GM23248 (cell line): ENCODE results near the gene NCAM1. TPM values are rescaled to one million over a fixed set of nuclear protein-coding genes. Genes with fewer than 3 reads are reported as not detected.

Source experiments
- DNase-seq: peaks from one replicate; pipeline ENCODE4 v3.0.0-alpha.2; 2015
- H2AFZ ChIP-seq: fragments of 200-600 bp; sonication (generic); 2 replicates; pipeline ENCODE4 v1.6.1; 2016; ENCODE audit warnings: antibody characterized with exemption
- H3F3A ChIP-seq: fragments of 200-600 bp; sonication (generic); 2 replicates; pipeline ENCODE4 v1.6.1; 2016; ENCODE audit warnings: mild to moderate bottlenecking, antibody characterized with exemption, mixed run types; ENCODE audit not compliant: insufficient read depth
- H3K27ac ChIP-seq: fragments of 200-600 bp; sonication (generic); 2 replicates; pipeline ENCODE4 v1.5.1; 2016; ENCODE audit warnings: mild to moderate bottlenecking
- H3K27me3 ChIP-seq: fragments of 200-600 bp; sonication (generic); replicated peaks from 2 replicates; pipeline ENCODE4 v1.6.1; 2016; ENCODE audit warnings: mild to moderate bottlenecking; ENCODE audit not compliant: insufficient read depth
- H3K36me3 ChIP-seq: fragments of 200-600 bp; sonication (generic); 2 replicates; pipeline ENCODE4 v1.6.1; 2016; ENCODE audit warnings: low read depth, mild to moderate bottlenecking
- H3K4me1 ChIP-seq: fragments of 200-600 bp; sonication (generic); 2 replicates; pipeline ENCODE4 v1.6.1; 2016; ENCODE audit warnings: mild to moderate bottlenecking; ENCODE audit not compliant: insufficient read depth
- H3K4me2 ChIP-seq: fragments of 200-600 bp; sonication (generic); one replicate; pipeline ENCODE4 v1.6.1; 2016; ENCODE audit warnings: mild to moderate bottlenecking; ENCODE audit not compliant: unreplicated experiment
- H3K4me3 ChIP-seq: fragments of 200-600 bp; sonication (generic); 2 replicates; pipeline ENCODE4 v1.5.1; 2016; ENCODE audit warnings: mild to moderate bottlenecking
- H3K79me2 ChIP-seq: fragments of 200-600 bp; sonication (generic); 2 replicates; pipeline ENCODE4 v1.6.1; 2016; ENCODE audit warnings: mild to moderate bottlenecking; ENCODE audit not compliant: insufficient read depth
- H3K9ac ChIP-seq: fragments of 200-600 bp; sonication (generic); 2 replicates; pipeline ENCODE4 v1.6.1; 2016; ENCODE audit warnings: mild to moderate bottlenecking
- H3K9me2 ChIP-seq: fragments of 200-600 bp; sonication (generic); 2 replicates; pipeline ENCODE4 v1.6.1; 2016; ENCODE audit warnings: mixed run types, mild to moderate bottlenecking, moderate library complexity; ENCODE audit not compliant: insufficient read depth
- H3K9me3 ChIP-seq: fragments of 200-600 bp; sonication (generic); one replicate; pipeline ENCODE4 v1.6.1; 2017; ENCODE audit warnings: low read depth
- H4K20me1 ChIP-seq: fragments of 200-600 bp; sonication (generic); 2 replicates; pipeline ENCODE4 v1.6.0; 2016; ENCODE audit not compliant: insufficient read depth
- EZH2 ChIP-seq: fragments of 200-600 bp; sonication (generic); IDR thresholded peaks from 2 replicates; pipeline ENCODE4 v1.6.1; 2018; ENCODE audit warnings: antibody characterized with exemption, mild to moderate bottlenecking; ENCODE audit not compliant: insufficient read depth, poor library complexity, severe bottlenecking
- EZH2phosphoT487 ChIP-seq: fragments of 200-600 bp; sonication (generic); IDR thresholded peaks from 2 replicates; pipeline ENCODE4 v1.6.1; 2018; ENCODE audit warnings: antibody characterized with exemption, moderate library complexity, mild to moderate bottlenecking, low read depth; ENCODE audit not compliant: insufficient read depth
- WGBS, 2 experiments: methylation state at CpG; one replicate each; pipeline ENCODE4 v1.1.6; 2015 to 2017; ENCODE audit warnings: low lambda C conversion rate in 2 of 2, low coverage in 1 of 2; ENCODE audit errors: missing lambda C conversion rate in 2 of 2; 5-methylcytosine and 5-hydroxymethylcytosine counted together
- in situ Hi-C: fragments of 300-500 bp; cut with MboI; formaldehyde crosslinking; loops from 2 replicates; pipeline ENCODE4 v1.15.0; 2020
- polyA plus RNA-seq: library from polyadenylated mRNA; unstranded; fragments of >200 nt; fragmentation: Nextera tagmentation; extraction: Ambion mirVana; gene quantifications from 2 replicates; pipeline ENCODE4 v1.2.1, GENCODE V29; 2016
- total RNA-seq: library from RNA; depleted of rRNA; stranded (reverse); fragments of >200 nt; shearing (Covaris generic); gene quantifications from 2 replicates; pipeline ENCODE4 v1.2.3, GENCODE V29; 2014

Gene NCAM1
- total and polyA plus RNA-seq, 2 experiments from 2014 or later = 1.5 to 1.8 TPM

- no peak for DNase-seq
- no peak for TF ChIP-seq EZH2
- no peak for TF ChIP-seq EZH2phosphoT487
- H3K36me3 ChIP-seq = no peaks in the 10 kb centered on the region
- no peaks in the 10 kb centered on the region for H3F3A ChIP-seq
- H2AFZ ChIP-seq = no peak overlapping the region
- no peaks in the 10 kb centered on the region for H3K79me2 ChIP-seq
- H3K9me2 ChIP-seq = no peaks in the 10 kb centered on the region
- in situ Hi-C loops = no loop called here
- WGBS, 2 experiments = 72 to 81% methylated on average over 2 of the region's 2 CpGs
- no peak overlapping the region for H3K27ac ChIP-seq
- H3K4me1 ChIP-seq = no peaks in the 10 kb centered on the region
- H3K4me3 ChIP-seq = no peak overlapping the region
- no peak overlapping the region for H3K9ac ChIP-seq
- no peaks in the 10 kb centered on the region for H4K20me1 ChIP-seq
- H3K27me3 ChIP-seq = no peaks in the 10 kb centered on the region; the same call in 1 of the 2 replicates
- H3K4me2 ChIP-seq = no peak overlapping the region
- no peaks in the 10 kb centered on the region for H3K9me3 ChIP-seq
Observed at GRCh38 chr11:112995423-112996090, 34.3 kb downstream of the NCAM1 start.

- Histone ChIP-seq H3K4me2 (no peak overlapping the region), H3K9ac (no peak overlapping the region), H3K4me3 (no peak overlapping the region), H4K20me1 (no peaks in the 10 kb centered on the region), H3K4me1 (no peaks in the 10 kb centered on the region), H3K79me2 (no peaks in the 10 kb centered on the region), H3K9me3 (no peaks in the 10 kb centered on the region), H3K9me2 (no peaks in the 10 kb centered on the region), H3F3A (no peaks in the 10 kb centered on the region), H3K27ac (no peak overlapping the region), H3K27me3 (no peaks in the 10 kb centered on the region; the same call in 1 of the 2 replicates), H2AFZ (no peak overlapping the region), H3K36me3 (no peaks in the 10 kb centered on the region)
- in situ Hi-C loops = no loop called here
- TF ChIP-seq EZH2 = no peak
- TF ChIP-seq EZH2phosphoT487 = no peak
- no peak for DNase-seq
- WGBS, 2 experiments = 80 to 92% methylated on average over 2 of the region's 2 CpGs
Observed at GRCh38 chr11:112996994-112997393, 35.8 kb downstream of the NCAM1 start.

GRCh38 chr11:112997857-112998466 is 36.7 kb downstream of the NCAM1 start:
- H3K9ac ChIP-seq = no peak overlapping the region
- no peak overlapping the region for H3K27ac ChIP-seq
- TF ChIP-seq EZH2 = no peak
- TF ChIP-seq EZH2phosphoT487 = no peak
- H3K4me3 ChIP-seq = no peak overlapping the region
- H4K20me1 ChIP-seq = no peaks in the 10 kb centered on the region
- H3F3A ChIP-seq = no peaks in the 10 kb centered on the region
- no peaks in the 10 kb centered on the region for H3K4me1 ChIP-seq
- H3K27me3 ChIP-seq = no peaks in the 10 kb centered on the region; the same call in 1 of the 2 replicates
- no peaks in the 10 kb centered on the region for H3K36me3 ChIP-seq
- H3K79me2 ChIP-seq = no peaks in the 10 kb centered on the region
- no peak overlapping the region for H3K4me2 ChIP-seq
- DNase-seq = no peak
- WGBS, 2 experiments = 33 to 36% methylated on average over 3 of the region's 3 CpGs
- no peaks in the 10 kb centered on the region for H3K9me3 ChIP-seq
- in situ Hi-C loops = no loop called here
- H2AFZ ChIP-seq = no peak overlapping the region
- no peaks in the 10 kb centered on the region for H3K9me2 ChIP-seq

GRCh38 chr11:112999520-112999919 is 38.3 kb downstream of the NCAM1 start:
- in situ Hi-C loops = no loop called here
- no peaks in the 10 kb centered on the region for H3K36me3 ChIP-seq
- no peaks in the 10 kb centered on the region for H3K4me1 ChIP-seq
- H3K4me3 ChIP-seq = no peak overlapping the region
- no peak overlapping the region for H3K4me2 ChIP-seq
- H3K9ac ChIP-seq = no peak overlapping the region
- H3F3A ChIP-seq = no peaks in the 10 kb centered on the region
- no peak overlapping the region for H2AFZ ChIP-seq
- H3K9me3 ChIP-seq = no peaks in the 10 kb centered on the region
- no peaks in the 10 kb centered on the region for H3K79me2 ChIP-seq
- 38 to 45% methylated on average over 2 of the region's 2 CpGs for WGBS, 2 experiments
- H3K9me2 ChIP-seq = no peaks in the 10 kb centered on the region
- H3K27ac ChIP-seq = no peak overlapping the region
- H3K27me3 ChIP-seq = no peaks in the 10 kb centered on the region; the same call in 1 of the 2 replicates
- no peak for DNase-seq
- TF ChIP-seq EZH2 (no peak), EZH2phosphoT487 (no peak)
- H4K20me1 ChIP-seq = no peaks in the 10 kb centered on the region
